Motor neuron (in vitro differentiated cells): ENCODE data around the gene TREM1. TPM values are rescaled to one million over a fixed set of nuclear protein-coding genes. Genes with fewer than 3 reads are reported as not detected.
"Not testable (repeated sequence)": the region's sequence is repeated elsewhere in the genome, so short reads cannot be mapped to it uniquely, and the experiment has no call there.

ENCODE experiments used
- ATAC-seq, 8 experiments: fragments of 200-7000 bp; cut with Tn5 transposase; replicated peaks in 6 of 8; 2 replicates each; pipeline ENCODE4 v1.8.0; 2021; ENCODE audit warnings: mild to moderate bottlenecking in 8 of 8, moderate library complexity in 8 of 8
- H3K27ac ChIP-seq, 2 donors: fragments of 250-450 bp; sonication (Bioruptor Pico); 2 replicates each; pipeline ENCODE4 v1.9.0; 2021; ENCODE audit warnings: antibody characterized with exemption in 2 of 2, mild to moderate bottlenecking in 2 of 2, moderate library complexity in 1 of 2
- H3K4me1 ChIP-seq, 2 donors: fragments of 250-450 bp; sonication (Bioruptor Pico); replicated peaks in 1 of 2; 2 replicates each; pipeline ENCODE4 v1.6.1; 2021; ENCODE audit warnings: antibody characterized with exemption in 2 of 2, mild to moderate bottlenecking in 2 of 2, moderate library complexity in 1 of 2
- H3K4me3 ChIP-seq, 5 donors: fragments of 250-450 bp; sonication (Bioruptor Pico); 2 replicates each; pipeline ENCODE4 v1.9.0; 2021; ENCODE audit warnings: antibody characterized with exemption in 5 of 5, mild to moderate bottlenecking in 5 of 5, moderate library complexity in 4 of 5
- WGBS, 10 experiments: fragments of 450-650 bp; shearing (Covaris generic); methylation state at CpG; one replicate each; pipeline ENCODE4 v1.0.0; 2022; 5-methylcytosine and 5-hydroxymethylcytosine counted together
- in situ Hi-C, 9 experiments: fragments of 400-800 bp; cut with MboI; loops; one replicate each; pipeline ENCODE4 v1.15.0; 2021; ENCODE audit warnings: low sequenced_read_pairs in 9 of 9, low pct_unique_long_range_greater_than_20kb in 2 of 9; ENCODE audit not compliant: unreplicated experiment in 9 of 9
- total RNA-seq, 8 experiments: library from RNA; unstranded; fragments of 300-600 nt; gene quantifications; 2 replicates each; pipeline versions ENCODE4 v1.2.3 to v1.2.4, GENCODE V29; 2022

The TREM1 gene
- total RNA-seq, 8 experiments from 2014 or later: 0.17 to 2.1 (median 0.82) TPM; not detected in 2

GRCh38 chr6:41247288-41247865, 39.1 kb downstream of the TREM1 start:
- Histone ChIP-seq H3K4me3 (no peak overlapping the region), H3K27ac (no peak overlapping the region), H3K4me1 (no peaks in the 10 kb centered on the region)
- ATAC-seq: no peak
- WGBS, 10 experiments: 0 to 80% (median 48%) methylated on average over 1 to 4 of the region's 9 CpGs; no CpG with 5 or more reads in 6 of the 10 experiments
- in situ Hi-C loops: no loop called here

- in situ Hi-C loops, H3K4me3 ChIP-seq, H3K4me1 ChIP-seq, ATAC-seq, H3K27ac ChIP-seq: not testable (repeated sequence)
- no CpG with 5 or more reads among the region's 4 CpGs for WGBS, 10 experiments
Observed at GRCh38 chr6:41246529-41246928, 40.0 kb downstream of the TREM1 start.

- no peak for ATAC-seq
- no peaks in the 10 kb centered on the region for H3K4me1 ChIP-seq
- H3K27ac ChIP-seq: no peak overlapping the region
- no peak overlapping the region for H3K4me3 ChIP-seq
- in situ Hi-C loops: no loop called here
- 0 to 17% (median 6%) methylated on average over 1 to 12 of the region's 22 CpGs for WGBS, 10 experiments
Observed at GRCh38 chr6:41239467-41240159, 46.9 kb downstream of the TREM1 start.

- H3K4me3 ChIP-seq: no peak overlapping the region
- ATAC-seq: no peak
- H3K27ac ChIP-seq: no peak overlapping the region
- in situ Hi-C loops: no loop called here
- H3K4me1 ChIP-seq: no peaks in the 10 kb centered on the region
- 8 to 100% (median 80%) methylated on average over 1 to 2 of the region's 5 CpGs; no CpG with 5 or more reads in 6 of the 10 experiments for WGBS, 10 experiments
Observed at GRCh38 chr6:41237128-41237527, 49.4 kb downstream of the TREM1 start.

- WGBS, 10 experiments: 76% methylated on average over 3 of the region's 4 CpGs; no CpG with 5 or more reads in 9 of the 10 experiments
- Histone ChIP-seq H3K4me1 (no peaks in the 10 kb centered on the region), H3K27ac (no peak overlapping the region), H3K4me3 (no peak overlapping the region)
- no peak for ATAC-seq
- in situ Hi-C loops: no loop called here
Observed at GRCh38 chr6:41236276-41236675, 50.2 kb downstream of the TREM1 start.

GRCh38 chr6:41232667-41233066, 53.8 kb downstream of the TREM1 start:
- Histone ChIP-seq H3K27ac (no peak overlapping the region), H3K4me1 (no peaks in the 10 kb centered on the region), H3K4me3 (no peak overlapping the region)
- WGBS, 10 experiments: 40 to 100% (median 69%) methylated on average over 1 to 5 of the region's 6 CpGs; no CpG with 5 or more reads in 2 of the 10 experiments
- no peak for ATAC-seq
- in situ Hi-C loops: no loop called here

GRCh38 chr6:41231246-41231645, 55.2 kb downstream of the TREM1 start:
- WGBS, 10 experiments: 33 to 93% (median 75%) methylated on average over 1 to 4 of the region's 5 CpGs; no CpG with 5 or more reads in 1 of the 10 experiments
- no peak overlapping the region for H3K27ac ChIP-seq
- H3K4me1 ChIP-seq: no peaks in the 10 kb centered on the region
- in situ Hi-C loops: no loop called here
- ATAC-seq: no peak
- H3K4me3 ChIP-seq: no peak overlapping the region

- 60 to 79% methylated on average over 2 of the region's 4 CpGs; no CpG with 5 or more reads in 8 of the 10 experiments for WGBS, 10 experiments
- ATAC-seq: no peak
- H3K4me3 ChIP-seq: no peak overlapping the region
- H3K4me1 ChIP-seq: no peaks in the 10 kb centered on the region
- in situ Hi-C loops: no loop called here
- H3K27ac ChIP-seq: no peak overlapping the region
Observed at GRCh38 chr6:41229721-41230120, 56.8 kb downstream of the TREM1 start.

GRCh38 chr6:41228616-41229015, 57.9 kb downstream of the TREM1 start:
- WGBS, 10 experiments: 0 to 58% (median 50%) methylated on average over 1 to 5 of the region's 5 CpGs; no CpG with 5 or more reads in 5 of the 10 experiments
- ATAC-seq: peak in 2 of 8 experiments; percentile 23 to 71
- in situ Hi-C loops: no loop called here
- H3K4me1 ChIP-seq: no peaks in the 10 kb centered on the region
- no peak overlapping the region for H3K27ac ChIP-seq
- no peak overlapping the region for H3K4me3 ChIP-seq

GRCh38 chr6:41228096-41228495, 58.4 kb downstream of the TREM1 start, which contains the start of gene TREML4:
Gene TREML4 (plus strand): TSS chr6:41228349. CDS start chr6:41228428, 79 bp downstream.
- WGBS, 10 experiments: 23 to 83% (median 62%) methylated on average over 1 to 3 of the region's 5 CpGs; no CpG with 5 or more reads in 6 of the 10 experiments
- Histone ChIP-seq H3K27ac (no peak within 1 kb of the TSS), H3K4me3 (no peak within 1 kb of the TSS), H3K4me1 (no peaks in the 10 kb centered on the region)
- ATAC-seq: no peak
- in situ Hi-C loops: no loop called here

GRCh38 chr6:41226752-41227151, 59.7 kb downstream of the TREM1 start:
- no peak overlapping the region for H3K4me3 ChIP-seq
- in situ Hi-C loops: no loop called here
- no peak overlapping the region for H3K27ac ChIP-seq
- no peak for ATAC-seq
- WGBS, 10 experiments: 0 to 75% (median 50%) methylated on average over 1 to 3 of the region's 3 CpGs; no CpG with 5 or more reads in 1 of the 10 experiments
- H3K4me1 ChIP-seq: no peaks in the 10 kb centered on the region

- no peaks in the 10 kb centered on the region for H3K4me1 ChIP-seq
- in situ Hi-C loops: no loop called here
- no peak overlapping the region for H3K4me3 ChIP-seq
- 33 to 100% (median 95%) methylated on average over 1 of the region's 1 CpG; no CpG with 5 or more reads in 4 of the 10 experiments for WGBS, 10 experiments
- no peak overlapping the region for H3K27ac ChIP-seq
- no peak for ATAC-seq
Observed at GRCh38 chr6:41224800-41225199, 61.7 kb downstream of the TREM1 start.
